HepG2 (cell line): Measurements from ENCODE around the gene POTEG.
"Not testable (repeated sequence)": the region's sequence is repeated elsewhere in the genome, so short reads cannot be mapped to it uniquely, and the experiment has no call there.

ENCODE experiments used
- SAP130 ChIP-seq: IDR thresholded peaks from 2 replicates; pipeline ENCODE4 v1.6.1; 2016; ENCODE audit warnings: low read depth
- SIN3A ChIP-seq: IDR thresholded peaks from 2 replicates; pipeline ENCODE4 v1.6.1; 2011; ENCODE audit warnings: low read depth, mild to moderate bottlenecking, control low read depth, low read length, borderline replicate concordance

GRCh38 chr14:19362323-19362722 lies 71.8 kb downstream of the POTEG start:
- TF ChIP-seq SAP130 (CRISPR knock-in tag); SIN3A: not testable (repeated sequence)
